CD4-positive, CD25-positive, alpha-beta regulatory T cell (primary cell): ENCODE results near the gene KCNJ18. TPM values are rescaled to one million over a fixed set of nuclear protein-coding genes. Genes with fewer than 3 reads are reported as not detected.
"Not testable (repeated sequence)": the region's sequence is repeated elsewhere in the genome, so short reads cannot be mapped to it uniquely, and the experiment has no call there.

Experiments
- ATAC-seq, 2 donors: fragments of 150-1000 bp; cut with Tn5 transposase; one replicate each; pipeline ENCODE4 v1.10.0; 2021; ENCODE audit warnings: low read depth in 2 of 2, moderate number of reproducible peaks in 2 of 2, moderate library complexity in 1 of 2
- DNase-seq, 3 donors: peaks; one replicate each; pipeline versions ENCODE4 v3.0.0 to v3.0.0-alpha.2; 2012 to 2022; ENCODE audit warnings: mixed read lengths in 1 of 3
- H3K27ac ChIP-seq: one replicate; pipeline ENCODE4 v1.7.0; 2013; ENCODE audit warnings: mild to moderate bottlenecking, low read length; ENCODE audit not compliant: insufficient read depth, poor library complexity, severe bottlenecking
- H3K27me3 ChIP-seq: one replicate; pipeline ENCODE4 v1.7.0; 2013; ENCODE audit warnings: low read length; ENCODE audit not compliant: control insufficient read depth, insufficient read depth
- H3K36me3 ChIP-seq: one replicate; pipeline ENCODE4 v1.7.0; 2013; ENCODE audit warnings: mild to moderate bottlenecking, low read length, moderate library complexity; ENCODE audit not compliant: control insufficient read depth, insufficient read depth
- H3K4me1 ChIP-seq: 2 replicates; pipeline ENCODE4 v1.7.0; 2013; ENCODE audit warnings: mild to moderate bottlenecking, low read length; ENCODE audit not compliant: insufficient read depth, control insufficient read depth, poor library complexity, severe bottlenecking
- H3K4me3 ChIP-seq: one replicate; pipeline ENCODE4 v1.7.0; 2013; ENCODE audit warnings: low read depth, mild to moderate bottlenecking, low read length, moderate library complexity
- H3K9me3 ChIP-seq, 2 experiments: 1 replicate in 1 of 2; 2 replicates in 1 of 2; pipeline ENCODE4 v1.7.0; 2013; ENCODE audit warnings: low read length in 2 of 2, mild to moderate bottlenecking in 1 of 2, moderate library complexity in 1 of 2; ENCODE audit not compliant: control insufficient read depth in 2 of 2
- H3K27ac Mint-ChIP-seq, 3 donors: one replicate each; pipeline ENCODE4 v1.8.0; 2020 to 2022; ENCODE audit warnings: mild to moderate bottlenecking in 3 of 3, mixed read lengths in 3 of 3, moderate library complexity in 2 of 3
- H3K27me3 Mint-ChIP-seq: one replicate; pipeline ENCODE4 v1.8.0; 2022; ENCODE audit warnings: mild to moderate bottlenecking, mixed read lengths
- H3K36me3 Mint-ChIP-seq: one replicate; pipeline ENCODE4 v1.8.0; 2020; ENCODE audit warnings: mixed read lengths
- H3K4me1 Mint-ChIP-seq, 4 donors: one replicate each; pipeline ENCODE4 v1.8.0; 2020 to 2022; ENCODE audit warnings: mixed read lengths in 4 of 4, mild to moderate bottlenecking in 1 of 4
- H3K4me3 Mint-ChIP-seq, 4 donors: one replicate each; pipeline ENCODE4 v1.8.0; 2020 to 2022; ENCODE audit warnings: mild to moderate bottlenecking in 4 of 4, mixed read lengths in 4 of 4, moderate library complexity in 3 of 4
- H3K9me3 Mint-ChIP-seq, 7 donors: one replicate each; pipeline ENCODE4 v1.8.0; 2020 to 2022; ENCODE audit warnings: mixed read lengths in 7 of 7, mild to moderate bottlenecking in 3 of 7, moderate library complexity in 2 of 7
- polyA plus RNA-seq, 4 donors: library from polyadenylated mRNA; unstranded; fragments of 300-500 nt; fragmentation: Illumina TruSeq; gene quantifications; one replicate each; pipeline ENCODE4 v1.2.3, GENCODE V29; 2021
- total RNA-seq: library from RNA; stranded (reverse); gene quantifications from one replicate; pipeline ENCODE4 v1.2.3, GENCODE V29; 2022

Gene KCNJ18
- total and polyA plus RNA-seq, 5 donors from 2014 or later = not detected

GRCh38 chr17:21692704-21693065 lies 362 bp downstream of the KCNJ18 start:
- not testable (repeated sequence) for H3K4me3 Mint-ChIP-seq, H3K9me3 Mint-ChIP-seq, H3K4me1 Mint-ChIP-seq, H3K4me3 ChIP-seq, H3K27me3 Mint-ChIP-seq, H3K9me3 ChIP-seq, H3K27ac ChIP-seq, ATAC-seq, H3K36me3 Mint-ChIP-seq, H3K36me3 ChIP-seq, H3K4me1 ChIP-seq, H3K27ac Mint-ChIP-seq, DNase-seq, H3K27me3 ChIP-seq

- not testable (repeated sequence) for H3K36me3 Mint-ChIP-seq, H3K27me3 ChIP-seq, DNase-seq, H3K9me3 ChIP-seq, H3K9me3 Mint-ChIP-seq, H3K27ac Mint-ChIP-seq, H3K36me3 ChIP-seq, ATAC-seq, H3K4me3 Mint-ChIP-seq, H3K4me1 Mint-ChIP-seq, H3K4me3 ChIP-seq, H3K27ac ChIP-seq, H3K27me3 Mint-ChIP-seq, H3K4me1 ChIP-seq
These were observed 1.1 kb downstream of the KCNJ18 start for GRCh38 chr17:21693391-21693796.

- DNase-seq, H3K27ac Mint-ChIP-seq, H3K4me3 ChIP-seq, H3K36me3 Mint-ChIP-seq, H3K9me3 ChIP-seq, H3K27me3 Mint-ChIP-seq, H3K36me3 ChIP-seq, H3K27ac ChIP-seq, H3K4me1 ChIP-seq, H3K27me3 ChIP-seq, H3K4me1 Mint-ChIP-seq, ATAC-seq, H3K9me3 Mint-ChIP-seq, H3K4me3 Mint-ChIP-seq: not testable (repeated sequence)
These were observed 1.6 kb downstream of the KCNJ18 start for GRCh38 chr17:21693937-21694336.

GRCh38 chr17:21696227-21696626 lies 3.9 kb downstream of the KCNJ18 start:
- H3K27ac Mint-ChIP-seq, H3K4me3 ChIP-seq: not testable (repeated sequence)

DNA sequence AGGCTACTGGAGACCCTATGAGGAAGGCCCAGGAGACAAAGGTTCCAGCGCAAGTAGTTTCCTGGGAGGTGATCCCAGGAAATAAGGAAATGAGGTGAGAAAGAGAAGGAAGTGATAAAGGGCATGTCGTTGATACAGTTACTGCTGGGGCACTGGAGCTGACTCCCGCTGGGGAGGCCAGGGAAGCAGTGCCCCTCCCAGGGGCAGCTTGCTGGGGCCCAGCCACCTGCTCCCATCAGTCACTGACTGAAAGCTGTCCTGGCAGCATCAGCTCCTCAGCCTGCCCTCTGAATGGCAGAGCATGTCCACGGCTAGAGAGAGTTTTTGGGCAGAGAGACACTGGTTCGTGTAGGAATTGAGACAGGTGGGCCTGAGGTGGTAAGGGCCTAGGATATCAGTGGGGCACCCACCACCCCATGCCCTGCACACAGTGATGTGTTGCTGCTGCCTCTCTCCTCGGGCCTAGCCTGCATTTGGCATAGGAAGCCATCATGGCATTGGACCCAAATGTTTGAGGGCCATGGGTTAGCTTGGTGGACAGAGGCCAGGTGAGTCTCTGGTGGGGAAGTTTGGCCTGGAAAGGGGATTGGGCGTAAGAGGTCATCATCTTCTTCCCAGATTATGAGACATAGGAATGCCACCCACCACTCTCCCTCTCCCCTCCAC lies 4.7 kb downstream of the KCNJ18 start:
- not testable (repeated sequence) for ATAC-seq, H3K27ac ChIP-seq, H3K4me1 ChIP-seq, H3K27me3 Mint-ChIP-seq, H3K36me3 ChIP-seq, H3K36me3 Mint-ChIP-seq, H3K9me3 ChIP-seq, DNase-seq, H3K27me3 ChIP-seq, H3K4me3 Mint-ChIP-seq, H3K4me3 ChIP-seq, H3K4me1 Mint-ChIP-seq, H3K9me3 Mint-ChIP-seq, H3K27ac Mint-ChIP-seq

More at GRCh38 chr17:21696227-21696626, 3.9 kb downstream of the KCNJ18 start:
- not testable (repeated sequence) for H3K9me3 ChIP-seq, H3K36me3 Mint-ChIP-seq, H3K4me1 Mint-ChIP-seq, H3K27me3 Mint-ChIP-seq, H3K27ac ChIP-seq, H3K36me3 ChIP-seq, DNase-seq, H3K4me1 ChIP-seq, H3K4me3 Mint-ChIP-seq, H3K27me3 ChIP-seq, H3K9me3 Mint-ChIP-seq, ATAC-seq

DNA sequence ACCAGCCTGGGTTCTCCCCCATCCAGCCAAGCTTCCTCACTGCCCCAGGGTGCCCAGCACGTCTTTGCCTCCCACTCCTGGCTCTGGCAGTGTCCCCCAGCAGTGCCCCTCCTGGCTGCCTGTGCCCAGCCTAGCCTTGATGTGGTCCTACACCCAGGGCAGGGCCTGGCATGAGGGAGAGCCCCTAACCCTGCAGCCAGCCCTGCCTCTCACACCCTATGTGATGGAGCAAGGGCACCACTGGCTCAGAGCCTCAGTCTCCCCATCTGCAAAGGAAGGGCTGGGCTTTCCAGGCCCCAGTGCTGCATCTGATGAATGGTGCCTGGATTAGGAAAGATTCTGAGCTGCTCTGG lies 5.2 kb downstream of the KCNJ18 start:
- not testable (repeated sequence) for H3K36me3 Mint-ChIP-seq, H3K4me3 ChIP-seq, H3K27ac ChIP-seq, H3K36me3 ChIP-seq, H3K9me3 Mint-ChIP-seq, H3K27ac Mint-ChIP-seq, H3K4me3 Mint-ChIP-seq, H3K4me1 ChIP-seq, H3K27me3 Mint-ChIP-seq, ATAC-seq, H3K4me1 Mint-ChIP-seq, H3K9me3 ChIP-seq, H3K27me3 ChIP-seq, DNase-seq

DNA sequence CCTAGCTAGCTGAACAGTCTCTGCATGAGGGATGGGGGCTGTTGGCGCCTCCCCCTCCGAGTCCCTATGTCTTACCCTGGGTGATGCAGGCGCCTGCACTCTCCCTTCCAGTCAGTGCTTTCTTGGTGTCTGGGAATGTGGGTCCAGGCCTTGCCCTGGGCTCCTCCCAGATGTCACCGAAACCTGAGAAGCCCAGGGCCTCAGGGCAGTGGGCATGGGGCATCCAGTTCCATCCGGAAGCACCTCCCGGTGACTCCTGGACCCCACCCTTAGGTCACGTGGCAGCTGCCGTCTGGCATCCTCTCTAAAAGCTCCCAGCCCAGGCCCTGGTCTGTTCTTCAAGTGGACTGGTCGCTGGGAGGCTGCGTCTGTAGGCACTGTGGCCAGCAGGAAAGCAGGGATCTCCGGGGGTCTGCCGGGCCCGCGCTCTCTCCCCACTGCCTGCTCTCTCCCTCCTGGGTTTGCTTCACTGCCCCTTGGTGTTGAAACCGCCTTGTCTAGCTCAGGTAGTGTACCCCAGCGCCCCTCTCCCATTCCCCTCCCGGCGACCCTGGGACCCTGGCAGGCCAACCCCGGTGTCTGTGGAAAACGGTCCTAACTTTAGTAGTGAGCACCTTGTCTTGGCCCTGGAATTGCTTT lies 6.2 kb downstream of the KCNJ18 start:
- H3K36me3 ChIP-seq, H3K4me3 ChIP-seq, H3K4me1 ChIP-seq, H3K9me3 Mint-ChIP-seq, H3K4me1 Mint-ChIP-seq, H3K9me3 ChIP-seq, ATAC-seq, H3K27ac Mint-ChIP-seq, H3K27me3 Mint-ChIP-seq, H3K27ac ChIP-seq, H3K27me3 ChIP-seq, H3K36me3 Mint-ChIP-seq, DNase-seq, H3K4me3 Mint-ChIP-seq: not testable (repeated sequence)

GRCh38 chr17:21699124-21699523 lies 6.8 kb downstream of the KCNJ18 start:
- not testable (repeated sequence) for H3K27ac ChIP-seq, H3K9me3 Mint-ChIP-seq, H3K27ac Mint-ChIP-seq, H3K27me3 ChIP-seq, H3K4me1 ChIP-seq, DNase-seq, H3K4me1 Mint-ChIP-seq, H3K36me3 Mint-ChIP-seq, H3K4me3 Mint-ChIP-seq, H3K27me3 Mint-ChIP-seq, H3K4me3 ChIP-seq, H3K9me3 ChIP-seq, H3K36me3 ChIP-seq, ATAC-seq
